Putamen (tissue), 1 donor: ENCODE data around the gene IQCM.
"Not testable (repeated sequence)": the region's sequence is repeated elsewhere in the genome, so short reads cannot be mapped to it uniquely, and the experiment has no call there.

Experiments
- DNase-seq: peaks from one replicate; pipeline ENCODE4 v3.0.0-alpha.2; 2016; ENCODE audit warnings: low spot score

IQCM gene

DNA sequence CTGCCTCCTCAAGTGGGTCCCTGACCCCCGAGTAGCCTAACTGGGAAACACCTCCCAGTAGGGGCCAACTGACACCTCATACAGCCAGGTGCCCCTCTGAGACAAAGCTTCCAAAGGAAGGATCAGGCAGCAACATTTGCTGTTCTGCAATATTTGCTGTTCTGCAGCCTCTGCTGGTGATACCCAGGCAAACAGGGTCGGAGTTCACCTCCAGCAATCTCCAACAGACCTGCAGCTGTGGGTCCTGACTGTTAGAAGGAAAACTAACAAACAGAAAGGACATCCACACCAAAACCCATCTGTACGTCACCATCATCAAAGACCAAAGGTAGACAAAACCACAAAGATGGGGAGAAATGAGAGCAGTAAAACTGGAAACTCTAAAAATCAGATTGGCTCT, 347.0 kb downstream of the IQCM start:
- not testable (repeated sequence) for DNase-seq

- DNase-seq: no peak
Measured at GRCh38 chr4:149466446-149466845, 349.2 kb downstream of the IQCM start.

- no peak for DNase-seq
Measured at GRCh38 chr4:149465955-149466354, 349.7 kb downstream of the IQCM start.

GRCh38 chr4:149443537-149443936, 372.1 kb downstream of the IQCM start:
- DNase-seq: no peak

GRCh38 chr4:149441338-149441737, 374.3 kb downstream of the IQCM start:
- DNase-seq: no peak

DNA sequence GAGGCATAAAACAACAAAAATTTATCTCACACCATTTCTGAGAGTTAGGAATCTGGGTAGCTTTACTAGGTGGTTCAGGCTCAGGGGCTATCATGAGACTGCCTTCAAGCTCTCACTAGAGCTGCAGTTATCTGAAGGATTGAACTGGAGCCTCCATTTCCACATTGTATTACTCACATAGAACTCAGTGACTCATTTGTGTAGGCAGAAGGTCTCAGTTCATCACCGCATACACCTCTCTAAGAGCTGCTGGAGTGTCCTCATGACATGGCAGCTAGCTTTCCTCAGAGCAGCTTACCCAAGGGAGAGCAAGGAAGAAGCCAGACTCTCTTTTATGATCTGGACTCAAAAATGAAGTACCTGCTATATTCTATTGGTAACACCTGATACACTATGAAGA, 389.2 kb downstream of the IQCM start:
- no peak for DNase-seq

- DNase-seq: no peak
Measured at GRCh38 chr4:149409555-149409962, 406.1 kb downstream of the IQCM start.

- DNase-seq: no peak
Measured at GRCh38 chr4:149409146-149409545, 406.5 kb downstream of the IQCM start.

DNA sequence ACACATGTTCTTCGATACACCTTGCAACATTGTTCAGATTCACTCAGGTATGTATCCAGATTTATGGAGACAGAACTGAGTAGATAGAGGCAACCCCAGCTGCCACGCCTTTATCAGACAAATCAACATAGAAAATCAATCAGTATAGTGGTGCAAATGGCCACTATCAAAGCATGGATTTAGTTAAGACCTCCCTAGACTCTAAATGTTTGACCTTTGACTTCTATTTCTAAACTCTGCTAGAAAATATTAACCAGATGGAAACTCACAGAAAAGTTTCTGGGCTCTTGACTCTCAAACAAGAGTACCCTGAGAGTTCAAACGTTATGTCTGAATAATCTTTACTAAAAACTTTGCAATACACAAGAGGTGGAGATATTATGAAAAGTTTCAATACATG, 411.5 kb downstream of the IQCM start:
- DNase-seq: no peak

DNA sequence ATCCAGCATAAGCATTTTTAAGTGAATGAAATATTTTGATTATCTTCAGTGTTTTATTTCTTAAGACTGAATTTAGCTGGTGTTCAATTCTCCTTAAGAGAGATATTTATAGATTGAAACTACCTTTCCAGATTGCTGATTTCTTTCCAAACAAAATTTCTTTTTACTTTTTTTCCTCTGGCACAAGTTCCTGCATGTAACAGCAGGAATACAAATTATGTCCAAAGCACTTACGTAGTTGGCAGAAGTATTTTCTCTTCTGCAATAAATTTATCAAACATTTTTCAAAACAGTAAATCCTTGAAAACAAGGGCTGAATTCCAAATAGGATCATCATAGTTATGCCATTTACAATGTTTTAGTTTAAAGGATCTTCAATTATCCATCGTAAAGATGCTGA, 412.6 kb downstream of the IQCM start:
- DNase-seq: no peak

- no peak for DNase-seq
Measured at GRCh38 chr4:149398993-149399392, 416.6 kb downstream of the IQCM start.

DNA sequence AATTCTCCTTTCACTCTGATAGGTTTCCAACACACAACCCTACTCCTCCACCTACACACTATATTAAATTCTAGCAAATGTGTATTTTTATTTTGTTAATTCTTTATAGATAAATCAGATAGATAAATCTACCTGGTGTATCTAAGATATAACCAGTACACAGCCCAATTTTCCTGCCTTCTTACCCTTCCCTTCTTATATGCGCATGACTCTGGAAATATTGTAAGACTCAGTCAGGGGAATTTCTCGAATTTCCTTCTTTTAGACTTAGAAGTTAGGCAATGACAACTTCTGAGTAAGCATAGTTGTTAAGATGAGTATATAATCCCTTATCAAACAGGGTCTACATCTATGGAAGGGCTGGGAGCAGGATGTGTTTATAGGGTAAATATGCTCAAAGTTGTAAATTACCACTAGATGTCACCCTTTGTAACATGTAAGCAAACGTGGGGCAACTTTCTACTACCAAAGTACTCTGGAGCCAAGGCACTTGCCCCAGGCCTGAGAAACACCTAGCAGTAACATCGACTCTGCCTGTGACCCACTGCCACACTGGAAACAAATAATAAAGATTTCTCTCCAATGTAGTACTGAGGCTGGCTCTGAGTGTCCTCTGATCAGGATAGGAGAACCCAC, 444.7 kb downstream of the IQCM start:
- DNase-seq: no peak

GRCh38 chr4:149370002-149370401, 445.6 kb downstream of the IQCM start:
- DNase-seq: no peak

GRCh38 chr4:149353241-149353640, 462.4 kb downstream of the IQCM start:
- no peak for DNase-seq

DNA sequence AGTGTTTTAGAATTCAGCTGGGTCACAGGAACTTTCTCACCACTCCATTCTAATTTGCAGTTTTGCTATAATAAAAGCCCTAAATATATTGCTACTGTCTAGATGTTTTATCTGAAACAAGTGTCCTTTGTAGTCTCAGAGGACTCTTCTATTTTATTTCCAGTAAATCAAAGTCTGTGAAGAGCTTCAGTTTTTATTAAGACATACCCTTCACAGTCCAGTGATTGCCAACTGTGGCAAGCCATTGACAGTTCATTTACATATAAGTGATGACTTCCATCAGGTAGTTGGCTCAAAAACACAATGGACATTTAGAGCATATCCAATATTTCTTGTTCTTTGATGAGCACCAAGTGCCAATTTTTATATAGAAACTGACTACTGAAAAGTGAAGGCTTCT, 466.1 kb downstream of the IQCM start:
- no peak for DNase-seq

DNA sequence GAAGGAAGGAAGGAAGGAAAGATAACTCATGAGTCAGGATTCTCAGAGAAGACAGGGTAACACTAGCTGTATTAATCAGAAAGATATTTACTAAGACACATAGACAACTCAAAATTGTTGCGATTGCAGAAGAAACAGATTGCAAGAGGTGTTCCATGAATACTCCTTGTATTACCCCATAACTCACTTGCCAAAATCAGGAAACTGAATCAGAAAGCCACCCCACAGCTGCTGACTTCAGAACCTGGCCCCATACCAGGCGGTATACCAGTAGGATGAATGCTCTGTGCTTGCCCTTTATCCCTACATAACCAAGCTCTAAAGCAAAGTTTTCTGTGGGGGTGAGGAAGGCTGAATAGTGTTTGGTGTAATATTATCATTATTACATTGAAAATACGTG, 468.5 kb downstream of the IQCM start:
- DNase-seq: no peak

GRCh38 chr4:149345424-149345823, 470.2 kb downstream of the IQCM start:
- no peak for DNase-seq

GRCh38 chr4:149344436-149344835, 471.2 kb downstream of the IQCM start:
- no peak for DNase-seq

DNA sequence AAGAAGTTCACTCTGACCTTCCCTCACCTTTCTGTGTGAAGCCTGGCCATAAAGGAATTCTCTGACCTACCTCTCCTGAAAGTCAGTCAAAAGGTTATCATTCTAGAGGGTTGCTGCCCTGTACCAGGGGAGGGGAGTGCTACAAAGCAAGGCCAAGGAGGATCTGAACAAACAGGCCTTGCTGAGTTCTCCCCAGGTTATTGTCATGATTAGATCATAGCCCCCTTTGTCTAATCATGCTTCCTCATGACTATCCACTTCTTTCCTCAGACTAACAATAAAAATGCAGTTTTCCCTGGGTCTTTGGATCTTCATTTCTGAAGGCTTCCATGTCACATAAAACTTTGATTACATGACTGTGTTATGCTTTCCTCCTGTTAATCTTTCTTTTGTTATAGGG, 472.0 kb downstream of the IQCM start:
- DNase-seq: no peak

DNA sequence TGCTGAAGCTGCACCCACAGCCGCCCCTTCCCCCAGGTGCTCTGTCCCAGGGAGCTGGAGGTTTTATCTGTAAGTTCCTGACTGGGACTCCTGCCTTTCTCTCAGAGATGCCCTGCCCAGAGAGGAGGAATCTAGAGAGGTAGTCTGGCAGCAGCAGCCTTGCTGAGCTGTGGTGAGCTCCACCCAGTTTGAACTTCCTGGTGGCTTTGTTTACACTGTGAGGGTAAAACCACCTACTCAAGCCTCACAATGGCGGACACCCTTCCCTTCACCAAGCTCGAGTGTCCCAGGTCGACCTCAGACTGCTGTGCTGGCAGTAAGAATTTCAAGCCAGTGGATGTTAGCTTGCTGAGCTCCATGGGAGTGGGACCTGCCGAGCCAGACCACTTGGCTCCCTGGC, 474.5 kb downstream of the IQCM start:
- not testable (repeated sequence) for DNase-seq

GRCh38 chr4:149328161-149328560, 487.5 kb downstream of the IQCM start:
- no peak for DNase-seq

GRCh38 chr4:149322203-149322602, 493.4 kb downstream of the IQCM start:
- DNase-seq: no peak

DNA sequence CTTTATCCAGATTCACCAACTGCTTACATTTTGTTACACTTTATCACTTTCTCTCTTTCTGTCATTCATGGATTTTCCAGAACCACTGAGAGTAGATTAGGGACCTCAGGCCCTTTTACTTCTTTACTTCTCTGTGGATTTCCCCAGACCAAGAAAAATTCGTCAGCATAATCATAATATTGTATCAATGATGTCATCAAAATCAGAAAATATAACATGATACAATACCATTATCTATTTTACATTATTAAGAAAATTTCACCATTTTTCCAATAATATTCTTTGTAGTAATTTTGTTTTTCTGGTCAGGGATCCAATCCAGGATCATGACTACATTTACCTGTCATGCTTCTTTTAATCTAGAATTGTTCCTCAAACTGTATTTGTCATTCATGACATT, 494.2 kb downstream of the IQCM start:
- DNase-seq: no peak

DNA sequence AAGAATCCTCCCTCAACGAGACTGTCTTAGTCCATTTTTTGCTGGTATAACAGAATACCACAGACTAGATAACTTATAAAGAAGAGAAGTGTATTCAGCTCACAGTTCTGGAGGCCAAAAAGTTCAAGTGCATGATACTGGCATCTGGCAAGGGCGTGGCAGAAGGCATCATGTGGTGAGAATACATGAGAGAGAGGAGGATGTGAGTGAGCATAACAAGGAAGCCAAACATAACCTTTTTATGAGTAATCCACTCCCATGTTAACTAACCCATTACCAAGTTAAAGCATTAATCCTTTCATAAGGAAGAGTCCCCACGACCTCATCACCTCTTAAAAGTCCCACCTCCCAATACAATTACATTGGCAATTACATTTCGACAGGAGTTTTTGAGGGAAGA, 504.6 kb downstream of the IQCM start:
- no peak for DNase-seq

GRCh38 chr4:149306537-149306936, 509.1 kb downstream of the IQCM start:
- DNase-seq: no peak
